ENCODE results near the gene GALK2.
A peak's percentile ranks its signal among the peaks of the same experiment; 100 is the strongest.

GALK2 gene

GRCh38 chr15:49169880-49170597, at the start of gene GALK2:
TSS of gene GALK2 (plus strand) at chr15:49170247. CDS start at chr15:49170323, 76 bp downstream.
- DNase-seq (ENCODE audit: insufficient read length, low spot score), result peak; percentile 27
- FAIRE-seq, result peak; percentile 29
- TF ChIP-seq, protein P1, sequence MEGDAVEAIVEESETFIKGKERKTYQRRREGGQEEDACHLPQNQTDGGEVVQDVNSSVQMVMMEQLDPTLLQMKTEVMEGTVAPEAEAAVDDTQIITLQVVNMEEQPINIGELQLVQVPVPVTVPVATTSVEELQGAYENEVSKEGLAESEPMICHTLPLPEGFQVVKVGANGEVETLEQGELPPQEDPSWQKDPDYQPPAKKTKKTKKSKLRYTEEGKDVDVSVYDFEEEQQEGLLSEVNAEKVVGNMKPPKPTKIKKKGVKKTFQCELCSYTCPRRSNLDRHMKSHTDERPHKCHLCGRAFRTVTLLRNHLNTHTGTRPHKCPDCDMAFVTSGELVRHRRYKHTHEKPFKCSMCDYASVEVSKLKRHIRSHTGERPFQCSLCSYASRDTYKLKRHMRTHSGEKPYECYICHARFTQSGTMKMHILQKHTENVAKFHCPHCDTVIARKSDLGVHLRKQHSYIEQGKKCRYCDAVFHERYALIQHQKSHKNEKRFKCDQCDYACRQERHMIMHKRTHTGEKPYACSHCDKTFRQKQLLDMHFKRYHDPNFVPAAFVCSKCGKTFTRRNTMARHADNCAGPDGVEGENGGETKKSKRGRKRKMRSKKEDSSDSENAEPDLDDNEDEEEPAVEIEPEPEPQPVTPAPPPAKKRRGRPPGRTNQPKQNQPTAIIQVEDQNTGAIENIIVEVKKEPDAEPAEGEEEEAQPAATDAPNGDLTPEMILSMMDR (IDR thresholded peaks at IDR 0.05; ENCODE audit: insufficient read depth, missing control alignments), result no peak

DNA sequence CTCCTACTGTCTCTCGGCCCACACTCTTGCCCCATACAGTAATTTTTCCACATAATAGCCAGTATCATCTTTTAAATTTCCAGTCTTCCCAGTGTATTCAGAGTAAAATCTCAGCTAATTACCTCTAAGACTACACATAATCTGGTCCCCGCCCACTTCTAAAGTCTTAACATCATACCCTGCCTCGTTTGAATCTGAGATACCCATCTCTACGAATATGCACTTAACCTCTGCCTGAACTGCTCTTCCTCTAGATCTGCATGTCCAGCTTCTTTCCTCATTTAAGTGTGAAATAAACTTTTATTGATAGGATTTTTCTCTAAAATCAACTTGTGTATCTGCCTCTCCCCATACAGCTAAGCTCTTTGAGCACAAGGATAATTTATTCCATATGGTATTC, 49.2 kb upstream of the GALK2 start:
- FAIRE-seq (no peak), DNase-seq (ENCODE audit: insufficient read length, low spot score) (no peak)
- TF ChIP-seq, protein P1 (IDR thresholded peaks at IDR 0.05; ENCODE audit: insufficient read depth, missing control alignments), result no peak

GRCh38 chr15:49121901-49122300, 48.1 kb upstream of the GALK2 start:
- no peak for FAIRE-seq
- TF ChIP-seq, protein P1 (IDR thresholded peaks at IDR 0.05; ENCODE audit: insufficient read depth, missing control alignments), result no peak
- DNase-seq (ENCODE audit: insufficient read length, low spot score), result no peak

DNA sequence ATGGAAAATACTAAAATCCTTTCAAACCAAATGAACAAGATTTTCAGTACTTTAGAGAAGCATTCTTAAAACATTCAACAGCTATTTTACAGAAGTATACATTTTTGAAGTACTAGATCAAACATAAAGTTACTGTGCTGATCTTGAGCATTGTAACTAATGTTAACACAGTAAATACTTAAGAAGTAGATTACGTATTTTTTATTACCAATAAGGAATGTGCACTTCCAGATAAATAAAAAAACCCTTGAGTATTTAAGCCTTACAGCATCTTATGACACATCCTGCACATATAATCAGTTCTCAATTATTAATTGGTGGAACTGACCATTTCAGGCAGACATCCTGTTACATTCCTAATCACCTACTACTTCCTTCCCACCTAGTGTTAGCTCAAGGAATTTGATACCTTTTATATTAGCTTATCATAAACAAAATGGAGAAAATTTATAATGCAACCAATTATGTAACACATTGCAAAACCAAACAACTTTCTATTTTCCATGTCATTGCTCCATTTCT, 47.4 kb upstream of the GALK2 start:
- peak; percentile 16 for FAIRE-seq
- TF ChIP-seq, protein P1 (IDR thresholded peaks at IDR 0.05; ENCODE audit: insufficient read depth, missing control alignments), result no peak

GRCh38 chr15:49124371-49124770, 45.7 kb upstream of the GALK2 start:
- TF ChIP-seq, protein P1 (IDR thresholded peaks at IDR 0.05; ENCODE audit: insufficient read depth, missing control alignments), result no peak
- FAIRE-seq, result no peak
- no peak for DNase-seq (ENCODE audit: insufficient read length, low spot score)

More for the DNA sequence above, 47.4 kb upstream of the GALK2 start:
- DNase-seq (ENCODE audit: insufficient read length, low spot score), result no peak

DNA sequence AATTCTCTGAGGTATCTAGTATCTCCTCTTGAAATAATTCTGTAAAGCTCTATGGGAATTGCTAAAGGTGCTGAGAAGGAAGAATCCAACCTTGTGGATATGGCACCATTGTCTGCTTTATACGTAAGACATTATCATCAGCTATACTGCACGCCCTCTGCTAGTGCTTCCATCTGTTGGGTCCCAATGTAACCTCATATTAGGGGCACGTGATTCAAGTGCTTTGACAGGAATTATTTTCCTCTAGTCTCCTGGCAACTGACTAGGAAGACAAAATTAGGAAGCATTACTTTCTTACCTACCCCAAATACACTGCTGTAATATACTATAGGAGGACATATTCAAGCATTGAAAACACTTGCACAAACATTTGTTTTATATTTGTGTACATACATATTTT, 38.6 kb upstream of the GALK2 start:
- no peak for FAIRE-seq
- TF ChIP-seq, protein P1 (IDR thresholded peaks at IDR 0.05; ENCODE audit: insufficient read depth, missing control alignments), result no peak
- no peak for DNase-seq (ENCODE audit: insufficient read length, low spot score)

GRCh38 chr15:49134683-49135341, 35.2 kb upstream of the GALK2 start:
- DNase-seq (ENCODE audit: insufficient read length, low spot score), result no peak
- TF ChIP-seq, protein P1 (IDR thresholded peaks at IDR 0.05; ENCODE audit: insufficient read depth, missing control alignments), result no peak
- no peak for FAIRE-seq

Measured in D721Med (cell line).